ENCODE results near the gene GZMB. TPM values are rescaled to one million over a fixed set of nuclear protein-coding genes. Genes with fewer than 3 reads are reported as not detected.
"Not testable (repeated sequence)": the region's sequence is repeated elsewhere in the genome, so short reads cannot be mapped to it uniquely, and the experiment has no call there.

The GZMB gene
- total and polyA plus RNA-seq, 2 donors (not counting 3 experiments of a cell fraction or from before 2014, with no cell fraction given) = not detected

- Histone ChIP-seq H3K9ac (replicated peaks; ENCODE audit: extremely low read depth, insufficient read depth, low read length) (no peak overlapping the region), H4K20me1 (replicated peaks; ENCODE audit: control insufficient read depth, extremely low read depth, insufficient read depth, low read length) (no peaks in the 10 kb centered on the region), H3K9me3 (replicated peaks; ENCODE audit: control insufficient read depth, insufficient read depth, low read length) (no peaks in the 10 kb centered on the region), H3K27me3 (ENCODE audit: control insufficient read depth in 2 of 2, insufficient read depth in 2 of 2, low read length in 2 of 2) (no peaks in the 10 kb centered on the region), H2AFZ (ENCODE audit: low read depth, low read length) (no peak overlapping the region), H3K4me3 (replicated peaks in 1 of 3; ENCODE audit: insufficient read depth in 1 of 3, low read depth in 1 of 3, low read length in 3 of 3) (no peak overlapping the region), H3K79me2 (ENCODE audit: control insufficient read depth, insufficient read depth, low read length) (no peaks in the 10 kb centered on the region), H3K36me3 (ENCODE audit: control insufficient read depth in 2 of 2, extremely low read depth in 1 of 2, insufficient read depth in 2 of 2, low read length in 2 of 2) (no peaks in the 10 kb centered on the region), H3K4me2 (ENCODE audit: insufficient read depth, low read length) (no peak overlapping the region), H3K27ac (ENCODE audit: insufficient read depth, low read depth, low read length) (no peak overlapping the region), H3K9me1 (replicated peaks; ENCODE audit: control insufficient read depth, extremely low read depth, insufficient read depth, low read length) (no peaks in the 10 kb centered on the region), H3K4me1 (ENCODE audit: control insufficient read depth, extremely low read depth, insufficient read depth, low read length) (no peaks in the 10 kb centered on the region)
- no peak for FAIRE-seq
- CTCF ChIA-PET = interaction anchor here (1.6 kb wide), 1 partner anchor 10 kb away, joined by 5 read pairs; no protein-coding TSS in a partner anchor
- intact Hi-C loops (cut with micrococcal nuclease) (no loop called here), dilution Hi-C loops (cut with MboI; ENCODE audit: extremely low pct_ligation_motif_present, low sequenced_read_pairs) (no loop called here)
- no TSS peak for BruUV-seq (replicated peaks)
- no peak for DNase-seq (ENCODE audit: low read depth, low spot score)
- POLR2A ChIA-PET = no interaction called here
- TF ChIP-seq POLR2A (IDR thresholded peaks at IDR 0.05; ENCODE audit: low read depth, low read length) (no peak), MYC (IDR thresholded peaks at IDR 0.05; ENCODE audit: low read depth, low read length) (no peak), POLR2AphosphoS5 (IDR thresholded peaks at IDR 0.05; ENCODE audit: insufficient read depth, low read depth, low read length) (no peak), GATA2 (IDR thresholded peaks at IDR 0.05; ENCODE audit: insufficient read depth, insufficient read length, low read depth, low read length) (no peak), JUN (IDR thresholded peaks at IDR 0.05; ENCODE audit: borderline replicate concordance, insufficient read depth, insufficient read length, low read depth) (no peak), CTCF (IDR thresholded peaks at IDR 0.05; ENCODE audit: extremely low read depth in 1 of 2, insufficient read depth in 1 of 2, low read depth in 1 of 2, low read length in 2 of 2) (no peak), FOS (IDR thresholded peaks at IDR 0.05; ENCODE audit: borderline replicate concordance, insufficient read depth, low read length) (no peak), EZH2 (IDR thresholded peaks at IDR 0.05; ENCODE audit: borderline replicate concordance, low read depth, low read length, severe bottlenecking) (no peak)
Measured at GRCh38 chr14:24595073-24595808, 38.7 kb downstream of the GZMB start.

GRCh38 chr14:24591004-24591403, 43.0 kb downstream of the GZMB start:
- H3K9me3 ChIP-seq (replicated peaks; ENCODE audit: control insufficient read depth, insufficient read depth, low read length); CTCF ChIA-PET; H2AFZ ChIP-seq (ENCODE audit: low read depth, low read length); FAIRE-seq; DNase-seq (ENCODE audit: low read depth, low spot score); H3K27me3 ChIP-seq (ENCODE audit: control insufficient read depth in 2 of 2, insufficient read depth in 2 of 2, low read length in 2 of 2); POLR2A ChIA-PET; H3K79me2 ChIP-seq (ENCODE audit: control insufficient read depth, insufficient read depth, low read length); H3K4me3 ChIP-seq (replicated peaks in 1 of 3; ENCODE audit: insufficient read depth in 1 of 3, low read depth in 1 of 3, low read length in 3 of 3); BruUV-seq (replicated peaks); H4K20me1 ChIP-seq (replicated peaks; ENCODE audit: control insufficient read depth, extremely low read depth, insufficient read depth, low read length); intact Hi-C loops (cut with micrococcal nuclease); H3K36me3 ChIP-seq (ENCODE audit: control insufficient read depth in 2 of 2, extremely low read depth in 1 of 2, insufficient read depth in 2 of 2, low read length in 2 of 2); H3K4me1 ChIP-seq (ENCODE audit: control insufficient read depth, extremely low read depth, insufficient read depth, low read length); H3K9ac ChIP-seq (replicated peaks; ENCODE audit: extremely low read depth, insufficient read depth, low read length); H3K27ac ChIP-seq (ENCODE audit: insufficient read depth, low read depth, low read length); H3K4me2 ChIP-seq (ENCODE audit: insufficient read depth, low read length); dilution Hi-C loops (cut with MboI; ENCODE audit: extremely low pct_ligation_motif_present, low sequenced_read_pairs); H3K9me1 ChIP-seq (replicated peaks; ENCODE audit: control insufficient read depth, extremely low read depth, insufficient read depth, low read length): not testable (repeated sequence)

GRCh38 chr14:24584402-24584801, 49.6 kb downstream of the GZMB start:
- intact Hi-C loops (cut with micrococcal nuclease) = not testable (repeated sequence)

More at GRCh38 chr14:24584402-24584801, 49.6 kb downstream of the GZMB start:
- H3K79me2 ChIP-seq (ENCODE audit: control insufficient read depth, insufficient read depth, low read length); H3K9ac ChIP-seq (replicated peaks; ENCODE audit: extremely low read depth, insufficient read depth, low read length); H3K4me2 ChIP-seq (ENCODE audit: insufficient read depth, low read length); POLR2A ChIA-PET; H3K9me3 ChIP-seq (replicated peaks; ENCODE audit: control insufficient read depth, insufficient read depth, low read length); CTCF ChIA-PET; H3K36me3 ChIP-seq (ENCODE audit: control insufficient read depth in 2 of 2, extremely low read depth in 1 of 2, insufficient read depth in 2 of 2, low read length in 2 of 2); dilution Hi-C loops (cut with MboI; ENCODE audit: extremely low pct_ligation_motif_present, low sequenced_read_pairs); H4K20me1 ChIP-seq (replicated peaks; ENCODE audit: control insufficient read depth, extremely low read depth, insufficient read depth, low read length); BruUV-seq (replicated peaks); H2AFZ ChIP-seq (ENCODE audit: low read depth, low read length); H3K9me1 ChIP-seq (replicated peaks; ENCODE audit: control insufficient read depth, extremely low read depth, insufficient read depth, low read length); FAIRE-seq; H3K4me1 ChIP-seq (ENCODE audit: control insufficient read depth, extremely low read depth, insufficient read depth, low read length); H3K27ac ChIP-seq (ENCODE audit: insufficient read depth, low read depth, low read length); H3K4me3 ChIP-seq (replicated peaks in 1 of 3; ENCODE audit: insufficient read depth in 1 of 3, low read depth in 1 of 3, low read length in 3 of 3); H3K27me3 ChIP-seq (ENCODE audit: control insufficient read depth in 2 of 2, insufficient read depth in 2 of 2, low read length in 2 of 2); DNase-seq (ENCODE audit: low read depth, low spot score): not testable (repeated sequence)
